Natural killer cell (primary cell): Measurements from ENCODE around the gene ZNF579. TPM values are rescaled to one million over a fixed set of nuclear protein-coding genes. Genes with fewer than 3 reads are reported as not detected.

Experiments
- ATAC-seq, 3 donors: fragments of 150-1000 bp in 2 of 3; fragments of 200-7000 bp in 1 of 3; cut with Tn5 transposase; 1 replicate in 1 of 3; 2 replicates in 2 of 3; pipeline ENCODE4 v1.10.0; 2021; ENCODE audit warnings: mild to moderate bottlenecking in 2 of 3, moderate library complexity in 2 of 3
- DNase-seq, 2 donors: peaks; one replicate each; pipeline versions ENCODE4 v3.0.0 to v3.0.0-alpha.2; 2013 to 2021; ENCODE audit warnings: mixed read lengths in 1 of 2
- H3K27ac ChIP-seq: one replicate; pipeline ENCODE4 v1.5.1; 2013; ENCODE audit warnings: mild to moderate bottlenecking, low read length
- H3K27me3 ChIP-seq: one replicate; pipeline ENCODE4 v1.6.1; 2013; ENCODE audit warnings: low read length; ENCODE audit not compliant: control insufficient read depth, insufficient read depth
- H3K36me3 ChIP-seq: one replicate; pipeline ENCODE4 v1.6.1; 2013; ENCODE audit warnings: low read length; ENCODE audit not compliant: control insufficient read depth, insufficient read depth
- H3K4me1 ChIP-seq: one replicate; pipeline ENCODE4 v1.6.1; 2013; ENCODE audit warnings: low read length; ENCODE audit not compliant: control insufficient read depth, insufficient read depth
- H3K4me3 ChIP-seq: one replicate; pipeline ENCODE4 v1.5.1; 2013; ENCODE audit warnings: low read length
- H3K9me3 ChIP-seq: one replicate; pipeline ENCODE4 v1.6.1; 2013; ENCODE audit warnings: low read length; ENCODE audit not compliant: control insufficient read depth, insufficient read depth
- H3K27ac Mint-ChIP-seq, 2 donors: one replicate each; pipeline ENCODE4 v1.8.0; 2022; ENCODE audit warnings: mild to moderate bottlenecking in 2 of 2, mixed read lengths in 2 of 2, moderate library complexity in 1 of 2
- H3K27me3 Mint-ChIP-seq, 2 donors: one replicate each; pipeline ENCODE4 v1.8.0; 2022; ENCODE audit warnings: low read depth in 2 of 2, mixed read lengths in 2 of 2
- H3K36me3 Mint-ChIP-seq: one replicate; pipeline ENCODE4 v1.8.0; 2022; ENCODE audit warnings: mixed read lengths
- H3K4me1 Mint-ChIP-seq, 2 donors: one replicate each; pipeline ENCODE4 v1.8.0; 2022; ENCODE audit warnings: mixed read lengths in 2 of 2
- H3K4me3 Mint-ChIP-seq: one replicate; pipeline ENCODE4 v1.8.0; 2022; ENCODE audit warnings: mild to moderate bottlenecking, moderate library complexity, mixed read lengths
- H3K9me3 Mint-ChIP-seq, 2 donors: one replicate each; pipeline ENCODE4 v1.8.0; 2022; ENCODE audit warnings: mixed read lengths in 2 of 2
- WGBS: methylation state at CpG from one replicate; pipeline ENCODE4 v1.1.7; 2013; ENCODE audit warnings: missing lambda C conversion rate; ENCODE audit not compliant: insufficient coverage; 5-methylcytosine and 5-hydroxymethylcytosine counted together
- intact Hi-C: fragments of 100-400 bp; cut with micrococcal nuclease; formaldehyde crosslinking; loops from one replicate; pipeline ENCODE4 v1.14.2; 2022
- total RNA-seq, 4 donors: library from RNA; stranded (reverse); fragments of 120-200 nt in 1 of 4; gene quantifications; one replicate each; pipeline versions ENCODE4 v1.2.3 to v1.2.4, GENCODE V29; 2013 to 2022
- TF ChIP-seq, protein P1 (sequence below): fragments of 200-600 bp; IDR thresholded peaks from one replicate; pipeline ENCODE4 v1.8.0; 2022; ENCODE audit warnings: antibody characterized with exemption

The ZNF579 gene
- total RNA-seq, 3 donors from 2014 or later (not counting 1 experiment from before 2014, with no cell fraction given): 8.3 to 11.2 (median 9.5) TPM

DNA sequence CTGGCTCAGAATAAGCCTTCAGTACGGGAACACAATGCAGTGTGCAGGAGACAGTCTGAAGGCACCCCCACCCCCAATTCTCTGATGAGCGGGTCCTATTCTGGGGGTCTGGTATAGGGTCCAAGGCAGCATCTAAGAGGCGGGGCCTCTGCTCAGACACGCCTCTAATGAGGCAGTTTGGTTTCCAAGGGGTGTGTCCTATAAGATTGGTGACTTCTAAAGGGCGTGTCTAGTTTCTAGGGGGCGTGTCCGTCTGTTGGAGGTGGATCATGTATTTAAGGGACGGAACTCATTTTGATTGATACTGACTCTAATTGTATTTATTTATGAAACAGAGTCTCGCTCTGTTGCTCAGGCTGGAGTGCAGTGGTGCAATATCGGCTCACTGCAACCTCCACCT is 10.0 kb upstream of the ZNF579 start:
- Mint-ChIP-seq H3K27ac (no peak overlapping the region), H3K4me1 (peaks cover 5 to 19% of the 10 kb centered on the region in 2 donors), H3K4me3 (no peak overlapping the region), H3K27me3 (peaks cover under 1 to 24% of the 10 kb centered on the region in 2 donors), H3K9me3 (no peaks in the 10 kb centered on the region), H3K36me3 (no peaks in the 10 kb centered on the region)
- peaks cover 26% of the 10 kb centered on the region for H3K4me1 ChIP-seq
- intact Hi-C loops: no loop called here
- TF ChIP-seq, protein P1, sequence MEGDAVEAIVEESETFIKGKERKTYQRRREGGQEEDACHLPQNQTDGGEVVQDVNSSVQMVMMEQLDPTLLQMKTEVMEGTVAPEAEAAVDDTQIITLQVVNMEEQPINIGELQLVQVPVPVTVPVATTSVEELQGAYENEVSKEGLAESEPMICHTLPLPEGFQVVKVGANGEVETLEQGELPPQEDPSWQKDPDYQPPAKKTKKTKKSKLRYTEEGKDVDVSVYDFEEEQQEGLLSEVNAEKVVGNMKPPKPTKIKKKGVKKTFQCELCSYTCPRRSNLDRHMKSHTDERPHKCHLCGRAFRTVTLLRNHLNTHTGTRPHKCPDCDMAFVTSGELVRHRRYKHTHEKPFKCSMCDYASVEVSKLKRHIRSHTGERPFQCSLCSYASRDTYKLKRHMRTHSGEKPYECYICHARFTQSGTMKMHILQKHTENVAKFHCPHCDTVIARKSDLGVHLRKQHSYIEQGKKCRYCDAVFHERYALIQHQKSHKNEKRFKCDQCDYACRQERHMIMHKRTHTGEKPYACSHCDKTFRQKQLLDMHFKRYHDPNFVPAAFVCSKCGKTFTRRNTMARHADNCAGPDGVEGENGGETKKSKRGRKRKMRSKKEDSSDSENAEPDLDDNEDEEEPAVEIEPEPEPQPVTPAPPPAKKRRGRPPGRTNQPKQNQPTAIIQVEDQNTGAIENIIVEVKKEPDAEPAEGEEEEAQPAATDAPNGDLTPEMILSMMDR: no peak
- H3K36me3 ChIP-seq: peaks cover 1% of the 10 kb centered on the region
- no peak overlapping the region for H3K4me3 ChIP-seq
- no peaks in the 10 kb centered on the region for H3K9me3 ChIP-seq
- no peak overlapping the region for H3K27ac ChIP-seq
- no peak for ATAC-seq
- H3K27me3 ChIP-seq: no peaks in the 10 kb centered on the region
- DNase-seq: no peak
- WGBS: 93% methylated on average over 9 of the region's 10 CpGs

DNA sequence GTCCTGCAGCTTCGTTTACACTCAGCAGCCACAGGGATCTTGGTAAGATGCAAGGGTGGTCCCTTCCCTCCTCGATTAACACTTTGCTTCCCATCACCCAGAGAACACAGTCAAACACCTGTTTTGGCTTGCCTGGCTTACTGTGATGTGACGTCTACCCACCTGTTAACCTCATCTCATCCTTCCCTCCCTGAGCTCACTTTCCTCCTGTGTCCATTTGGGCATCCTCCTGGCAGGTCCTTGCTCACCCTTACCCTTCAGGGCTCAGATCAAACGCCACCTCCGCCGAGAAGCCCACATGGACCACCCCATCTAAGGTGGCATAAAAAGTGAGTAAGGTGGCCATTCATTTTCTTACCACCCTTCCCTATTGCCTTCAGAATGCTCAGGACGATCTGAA is 9.5 kb upstream of the ZNF579 start:
- peaks cover 10 to 24% of the 10 kb centered on the region in 2 donors for H3K4me1 Mint-ChIP-seq
- WGBS: 74% methylated on average over 7 of the region's 7 CpGs
- no peak overlapping the region for H3K4me3 Mint-ChIP-seq
- TF ChIP-seq, protein P1: no peak
- Histone ChIP-seq H3K36me3 (peaks cover 1% of the 10 kb centered on the region), H3K4me3 (no peak overlapping the region), H3K27me3 (no peaks in the 10 kb centered on the region), H3K27ac (no peak overlapping the region), H3K9me3 (no peaks in the 10 kb centered on the region), H3K4me1 (peaks cover 26% of the 10 kb centered on the region)
- H3K9me3 Mint-ChIP-seq: no peaks in the 10 kb centered on the region
- no peaks in the 10 kb centered on the region for H3K36me3 Mint-ChIP-seq
- ATAC-seq: no peak
- intact Hi-C loops: no loop called here
- DNase-seq: no peak
- no peak overlapping the region for H3K27ac Mint-ChIP-seq
- peaks cover 6 to 29% of the 10 kb centered on the region in 2 donors for H3K27me3 Mint-ChIP-seq

DNA sequence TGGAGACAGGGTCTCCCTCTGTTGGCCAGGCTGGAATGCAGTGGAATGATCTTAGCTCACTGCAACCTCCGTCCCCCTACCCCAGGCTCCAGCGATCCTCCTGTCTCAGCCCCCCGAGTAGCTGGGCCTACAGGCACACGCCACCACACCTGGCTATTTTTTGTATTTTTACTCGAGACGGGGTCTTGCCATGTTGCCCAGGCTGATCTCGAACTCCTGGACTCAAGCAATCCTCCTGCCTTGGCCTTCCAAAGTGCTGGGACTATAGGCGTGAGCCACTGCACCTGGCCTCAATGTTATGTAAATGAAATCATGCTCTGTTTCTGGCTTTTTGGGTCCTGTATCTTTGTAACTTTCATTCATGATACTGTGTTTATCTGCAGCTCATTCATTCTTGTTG is 8.1 kb upstream of the ZNF579 start:
- H3K9me3 ChIP-seq: no peaks in the 10 kb centered on the region
- no peaks in the 10 kb centered on the region for H3K36me3 ChIP-seq
- H3K36me3 Mint-ChIP-seq: no peaks in the 10 kb centered on the region
- no peak overlapping the region for H3K27ac Mint-ChIP-seq
- no peaks in the 10 kb centered on the region for H3K27me3 ChIP-seq
- TF ChIP-seq, protein P1: no peak
- peak overlapping the region; percentile 35 for H3K4me3 Mint-ChIP-seq
- H3K9me3 Mint-ChIP-seq: no peaks in the 10 kb centered on the region
- peaks cover 15 to 33% of the 10 kb centered on the region in 2 donors for H3K27me3 Mint-ChIP-seq
- intact Hi-C loops: no loop called here
- DNase-seq: no peak
- ATAC-seq: no peak
- H3K4me1 ChIP-seq: peaks cover 26% of the 10 kb centered on the region
- H3K4me3 ChIP-seq: no peak overlapping the region
- no peak overlapping the region for H3K27ac ChIP-seq
- H3K4me1 Mint-ChIP-seq: peaks cover 11 to 25% of the 10 kb centered on the region in 2 donors
- WGBS: 93% methylated on average over 8 of the region's 8 CpGs
